SW 1271 (cell line): Measurements from ENCODE around the gene BMP5.
A peak's percentile ranks its signal among the peaks of the same experiment; 100 is the strongest.

Experiments
- DNase-seq, 2 experiments: peaks; one replicate each; lab custom pipeline; 2025; lab: John Stamatoyannopoulos, UW

Gene BMP5

DNA sequence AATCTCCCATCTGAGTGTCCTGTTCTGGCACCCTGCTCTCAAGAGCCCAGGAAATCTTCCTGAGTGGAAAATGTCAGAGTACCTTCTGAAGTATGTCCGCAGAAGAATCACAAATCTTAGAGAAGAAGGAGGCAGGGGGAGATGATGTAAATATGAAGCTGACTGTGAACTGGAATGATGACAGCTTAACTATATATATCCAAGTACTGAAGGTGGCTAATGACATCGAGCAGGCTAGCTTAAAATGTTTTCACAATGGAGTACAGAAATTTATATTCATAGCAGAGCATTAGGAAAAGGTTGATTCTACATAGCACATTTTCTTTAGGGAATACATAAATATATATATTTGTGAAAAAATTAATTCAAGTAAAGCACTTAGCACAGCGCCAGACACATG is 64.3 kb downstream of the BMP5 start:
- DNase-seq: no peak

DNA sequence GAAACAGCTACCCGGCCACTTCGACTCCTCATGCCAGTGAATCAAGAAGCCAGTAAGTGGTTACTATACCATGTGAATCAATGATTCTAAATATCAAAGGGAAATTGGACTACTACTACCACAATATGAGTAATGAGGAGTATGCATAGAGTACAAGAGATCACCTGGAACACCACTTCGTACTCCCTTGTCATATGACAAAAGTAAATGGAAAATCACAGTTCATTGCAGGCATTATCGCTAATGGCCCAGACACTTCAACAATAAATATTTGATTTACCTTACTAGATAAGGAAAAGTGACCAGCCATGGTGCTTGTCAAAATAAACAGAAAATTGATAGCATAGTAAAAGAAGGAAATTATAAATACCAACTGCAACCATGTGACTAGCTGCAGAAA is 73.1 kb downstream of the BMP5 start:
- DNase-seq: no peak

DNA sequence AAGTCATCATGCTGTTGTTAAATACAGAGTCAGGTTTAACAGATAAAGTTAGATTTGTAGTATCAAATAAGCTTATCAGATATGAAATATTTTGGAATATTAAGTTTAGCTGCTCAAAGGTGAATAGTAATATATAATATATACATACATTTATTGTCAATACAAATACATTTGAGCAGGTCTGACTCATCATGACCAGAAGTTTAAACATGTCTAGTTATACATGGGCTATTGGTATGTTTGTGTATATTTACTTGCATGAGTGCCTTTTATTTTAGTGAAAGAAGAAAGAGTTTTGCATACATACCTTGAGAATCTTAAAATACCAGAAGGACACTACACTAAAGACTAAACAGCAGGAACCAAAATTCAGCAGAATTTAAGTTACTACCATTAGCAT is 76.8 kb downstream of the BMP5 start:
- no peak for DNase-seq

DNA sequence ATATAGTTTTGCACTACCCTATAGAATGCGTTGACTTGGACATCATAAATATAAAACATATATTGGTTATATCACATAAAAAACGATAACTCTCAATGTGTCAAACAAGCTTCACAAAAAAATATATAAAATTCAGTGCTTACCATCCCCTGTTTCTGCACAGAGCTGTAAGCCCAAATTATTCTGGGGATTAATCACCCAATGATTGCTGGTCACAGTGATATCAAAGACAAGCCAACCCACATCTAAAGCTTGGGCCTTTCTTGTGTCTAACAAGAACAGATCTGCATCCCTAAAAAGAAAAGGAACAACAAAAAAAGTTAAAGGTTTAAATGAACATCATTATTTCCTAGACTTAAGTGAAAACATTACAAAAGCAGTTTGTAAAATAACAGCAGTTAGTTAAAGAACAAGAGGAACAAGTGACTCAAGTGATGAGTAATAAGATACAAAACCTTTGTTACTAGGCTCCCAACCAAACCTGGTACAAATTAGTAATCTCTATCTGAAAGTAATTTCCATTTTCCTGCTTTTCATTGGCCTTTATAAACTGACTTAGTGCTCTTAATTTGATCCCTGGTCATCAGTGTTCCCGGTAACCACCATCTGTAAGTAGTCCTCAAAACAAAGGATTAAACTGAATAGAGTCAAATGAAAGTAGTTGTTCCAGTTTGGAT is 81.1 kb downstream of the BMP5 start:
- DNase-seq: peak in 1 of 2 experiments; percentile 13

DNA sequence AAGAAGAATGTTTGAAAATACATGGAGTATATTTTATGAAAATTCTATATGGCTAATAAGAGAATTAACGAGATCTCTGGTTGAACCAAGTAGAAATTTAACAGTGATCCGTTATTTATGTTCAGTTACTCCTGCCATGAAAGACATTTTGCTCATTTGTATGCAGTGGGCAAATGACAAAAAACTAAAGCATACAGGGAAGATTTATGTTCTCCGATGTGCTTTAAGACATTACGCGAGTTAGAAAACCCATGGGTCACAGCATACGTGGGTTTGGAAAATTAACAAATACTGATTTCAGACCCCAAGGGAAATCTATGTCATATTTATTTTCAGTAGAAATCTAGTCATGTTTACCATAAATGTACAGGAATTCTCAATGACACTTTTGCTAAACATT is 90.1 kb downstream of the BMP5 start:
- DNase-seq: no peak

DNA sequence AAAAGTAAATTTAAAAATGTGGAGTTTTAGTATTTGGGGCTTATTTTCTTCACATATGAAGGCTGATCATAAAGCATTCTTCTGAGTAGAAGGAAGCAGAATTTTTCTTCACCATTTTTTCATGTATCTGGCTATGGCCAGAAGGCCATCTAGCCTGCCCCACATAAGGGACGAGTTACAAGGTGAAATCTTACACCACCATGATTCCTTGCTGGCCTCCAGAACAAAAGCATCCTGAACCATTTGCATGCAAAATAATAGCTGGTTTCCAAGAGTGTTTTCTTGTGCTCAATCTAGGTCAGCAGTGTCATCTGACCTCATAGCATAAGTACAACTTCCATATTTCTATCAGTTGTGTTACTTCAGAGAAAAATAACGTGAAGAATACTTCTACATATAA is 93.1 kb downstream of the BMP5 start:
- no peak for DNase-seq

DNA sequence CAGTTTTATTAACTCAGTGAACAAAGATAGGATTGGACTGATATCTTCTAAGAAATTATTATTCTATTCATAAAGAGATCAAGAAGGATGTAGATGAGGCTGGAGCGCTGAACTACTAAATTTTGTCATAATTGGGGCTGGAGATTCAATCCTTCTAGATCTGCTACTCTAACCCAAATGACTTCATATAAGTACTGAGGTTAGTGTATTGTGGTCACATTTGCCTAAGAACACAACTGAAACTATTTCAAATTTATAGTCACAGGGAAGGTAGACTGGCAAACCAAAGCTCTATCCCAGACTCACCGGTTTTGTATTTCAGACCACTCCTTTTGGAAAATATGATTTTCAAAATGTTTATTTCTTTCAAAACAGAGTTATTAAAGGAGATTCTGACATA is 96.7 kb downstream of the BMP5 start:
- no peak for DNase-seq

DNA sequence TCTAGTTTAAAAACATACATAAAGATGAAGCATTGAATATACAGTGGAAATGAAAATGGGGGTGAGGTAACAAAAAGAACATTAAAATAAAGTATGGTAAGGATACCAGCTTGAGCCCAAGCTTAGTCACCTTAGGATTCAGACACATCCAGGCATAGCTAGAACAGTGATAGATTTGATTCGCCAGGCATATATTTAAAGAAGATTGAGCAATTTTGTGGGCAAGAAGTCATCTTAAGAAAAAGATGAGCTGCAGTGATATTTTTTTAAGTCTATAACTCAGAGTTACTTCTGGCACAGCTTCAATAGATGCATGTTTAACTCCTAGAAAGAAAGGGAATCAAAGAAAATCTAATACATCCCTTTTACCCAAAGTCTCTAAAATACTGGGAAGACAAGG is 97.9 kb downstream of the BMP5 start:
- DNase-seq: no peak

DNA sequence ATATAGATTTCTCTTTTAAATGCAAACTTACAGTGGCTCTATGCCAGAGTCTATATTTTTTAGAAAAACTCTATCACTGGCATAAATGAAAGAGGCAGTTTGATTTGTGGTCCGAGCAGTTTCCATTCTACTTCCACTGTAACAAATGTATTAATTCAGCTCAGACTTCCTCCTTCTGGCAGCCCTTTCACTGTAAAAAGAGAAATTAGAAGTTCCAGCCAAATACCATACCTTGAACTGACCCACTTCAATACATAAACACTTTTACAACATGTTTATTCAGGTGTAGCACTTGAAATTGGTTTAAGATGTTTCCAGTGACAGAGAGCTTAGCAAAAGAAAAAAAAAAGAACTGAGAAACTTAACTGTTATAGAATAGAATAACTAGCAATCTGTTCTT is 99.3 kb downstream of the BMP5 start:
- DNase-seq: no peak

DNA sequence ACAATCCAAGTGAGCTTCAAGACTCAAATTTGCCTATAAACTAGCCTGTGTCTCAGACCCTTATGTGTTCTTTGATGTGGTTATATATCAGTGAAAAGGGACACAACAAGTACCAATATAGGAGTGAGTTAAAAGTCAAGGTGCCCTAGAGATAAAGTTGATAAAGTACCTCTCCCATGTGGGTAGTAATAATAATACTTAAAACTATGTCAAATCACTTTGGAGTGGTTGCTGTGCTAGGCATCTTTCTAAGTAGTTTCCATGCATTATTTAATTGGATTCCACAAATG is 100.4 kb downstream of the BMP5 start:
- DNase-seq: no peak

DNA sequence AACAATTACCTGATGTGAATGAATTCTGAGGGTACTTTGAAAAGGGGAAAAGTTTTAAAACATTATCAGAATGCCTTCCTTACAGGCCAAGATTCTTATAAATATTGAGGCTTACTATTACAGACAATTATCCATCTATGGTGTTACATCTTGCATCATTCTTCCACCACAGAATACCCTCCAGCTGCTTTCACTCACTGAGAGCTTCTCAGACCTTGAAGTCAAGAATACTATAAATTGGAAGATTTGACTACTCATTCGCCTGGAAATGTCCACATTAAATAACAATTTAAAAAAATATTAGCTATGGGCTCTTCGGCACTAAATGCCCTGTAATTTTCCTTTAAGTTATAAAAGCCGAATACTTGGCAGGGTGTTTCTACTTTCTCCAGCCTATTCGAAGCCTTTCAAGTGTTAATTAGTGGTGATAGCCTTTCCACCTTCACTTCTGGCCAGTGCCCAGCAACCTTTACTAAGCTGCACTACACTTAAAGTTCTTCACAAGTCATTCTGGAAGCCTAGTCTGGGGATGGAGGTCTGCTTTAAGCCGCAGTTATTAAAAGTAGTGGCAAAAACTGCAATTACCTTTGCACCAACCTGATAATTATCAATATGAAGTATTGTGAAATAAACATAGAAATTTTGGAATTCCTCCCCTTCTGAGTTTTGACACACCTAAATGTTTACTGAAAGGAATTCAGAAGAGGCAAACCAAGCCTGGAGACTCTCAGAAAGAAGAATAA is 100.9 kb downstream of the BMP5 start:
- DNase-seq: no peak

DNA sequence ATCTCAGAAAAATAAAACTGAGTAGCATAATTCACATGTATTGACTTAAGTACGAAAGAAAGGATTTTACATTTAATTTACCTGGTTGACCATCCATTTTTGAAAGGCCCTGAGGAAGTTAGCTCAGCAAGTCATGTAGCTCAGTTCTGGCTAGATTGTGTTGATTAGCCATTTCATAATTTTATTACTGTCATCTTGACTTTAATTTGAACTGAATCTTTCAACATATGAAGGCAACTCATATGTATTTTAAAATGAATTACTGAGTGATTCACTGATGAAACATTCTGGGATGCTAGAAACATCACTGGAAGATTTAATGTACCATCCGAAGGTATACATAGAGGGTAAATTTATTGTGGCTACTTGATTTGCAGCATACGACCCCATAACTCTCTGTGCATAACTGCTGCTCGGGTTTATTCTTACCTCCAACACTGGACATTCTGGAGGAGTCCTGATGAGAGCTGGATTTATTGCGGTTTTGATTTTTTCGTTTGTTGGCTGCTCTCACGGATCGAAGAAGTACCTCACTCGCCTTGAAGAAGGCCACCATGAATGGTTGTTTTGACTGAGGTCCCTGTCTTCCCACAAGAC is 101.7 kb downstream of the BMP5 start:
- DNase-seq: no peak

DNA sequence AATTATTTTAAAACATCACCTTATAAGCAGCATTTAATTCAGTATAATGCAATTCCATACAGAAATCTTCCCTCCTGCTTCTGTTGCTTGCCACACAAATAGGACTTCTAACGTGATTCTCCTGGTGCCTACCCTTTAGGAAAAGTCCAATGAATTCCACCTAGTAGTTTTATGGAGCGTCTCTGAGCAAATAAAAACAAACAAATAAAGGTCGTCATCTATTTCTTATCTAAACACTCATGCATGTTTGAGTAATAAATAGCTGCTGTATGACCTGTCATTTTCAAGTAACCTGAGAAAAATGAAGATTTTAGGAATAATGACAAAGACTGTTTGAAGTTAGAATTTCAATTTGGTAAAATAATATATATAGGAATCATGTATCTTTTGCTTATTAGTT is 102.7 kb downstream of the BMP5 start:
- no peak for DNase-seq

DNA sequence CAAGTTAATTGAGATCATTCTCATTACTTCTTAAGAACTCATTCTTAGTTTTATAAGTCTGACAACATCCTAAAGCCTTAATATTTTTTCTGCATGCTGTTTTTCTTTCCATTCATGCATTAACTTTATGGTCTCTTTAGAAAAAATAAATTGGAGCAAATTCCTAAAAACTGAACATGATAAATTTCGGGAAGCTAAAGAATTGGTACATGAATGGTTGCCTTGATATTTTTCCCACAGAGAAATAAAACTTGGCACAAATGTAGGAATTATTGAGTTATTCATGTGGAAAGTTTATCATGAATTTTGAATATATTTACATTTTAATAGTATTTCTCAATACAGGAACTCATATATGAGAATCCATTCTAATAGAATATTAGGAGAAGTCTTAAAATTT is 115.9 kb downstream of the BMP5 start:
- no peak for DNase-seq

DNA sequence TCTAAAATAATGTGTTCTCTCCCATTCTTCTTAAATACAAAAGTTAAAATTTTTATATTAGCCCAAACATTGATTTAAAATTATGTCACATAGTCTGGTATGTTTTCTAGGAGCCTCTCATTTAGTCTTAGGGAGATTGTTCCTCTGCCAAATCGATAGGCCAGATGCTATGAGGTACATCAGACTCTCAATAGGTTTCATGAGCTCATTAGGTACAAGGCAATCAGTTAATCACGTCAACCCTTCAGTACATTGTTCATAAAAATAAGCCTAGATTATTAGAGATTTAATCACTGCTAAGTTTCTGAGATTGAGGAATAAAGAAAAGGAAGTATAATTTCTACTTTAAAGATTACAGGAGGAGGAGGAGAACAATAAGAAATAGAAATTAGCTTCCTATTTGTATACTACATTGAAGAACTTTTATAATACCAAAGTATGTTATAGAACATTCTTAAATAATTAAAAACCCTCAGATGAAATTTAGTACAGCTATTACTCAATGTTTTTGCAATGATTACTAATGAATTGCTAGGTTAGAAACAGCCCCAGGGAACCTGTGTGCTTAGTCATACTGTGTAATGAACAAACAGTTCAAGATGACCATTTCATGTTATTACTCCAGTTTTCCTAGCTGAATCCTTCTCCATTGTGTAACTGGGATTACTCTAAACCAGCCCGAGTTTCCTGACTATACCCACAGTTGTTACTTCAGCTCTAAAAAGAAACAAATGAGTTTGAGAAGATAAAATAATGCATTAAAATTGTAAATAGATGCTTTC is 117.0 kb downstream of the BMP5 start:
- DNase-seq: peak in 1 of 2 experiments; percentile 13

DNA sequence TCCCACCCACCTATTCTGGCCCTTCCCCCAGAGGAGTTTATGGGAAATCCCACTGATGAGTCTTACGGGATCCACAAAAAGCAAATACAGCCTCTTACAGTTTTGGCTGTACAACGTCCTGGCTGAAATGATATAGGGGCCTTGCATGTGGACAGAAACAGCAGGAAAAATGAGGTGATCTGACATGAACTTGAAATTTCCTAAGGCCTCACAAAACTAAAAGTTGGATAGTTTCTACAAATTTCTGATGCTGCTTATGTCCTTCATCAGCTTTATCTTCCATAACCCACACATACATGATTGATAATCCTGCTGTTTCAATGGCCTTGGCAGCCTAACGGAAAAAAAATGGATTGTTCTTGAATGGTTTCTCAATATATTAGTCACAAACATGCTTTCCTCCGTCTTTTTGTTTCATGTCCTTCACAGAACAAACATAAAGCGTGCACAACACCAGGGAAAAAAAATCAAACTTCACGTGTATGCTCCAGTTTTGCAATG is 118.8 kb downstream of the BMP5 start:
- no peak for DNase-seq

DNA sequence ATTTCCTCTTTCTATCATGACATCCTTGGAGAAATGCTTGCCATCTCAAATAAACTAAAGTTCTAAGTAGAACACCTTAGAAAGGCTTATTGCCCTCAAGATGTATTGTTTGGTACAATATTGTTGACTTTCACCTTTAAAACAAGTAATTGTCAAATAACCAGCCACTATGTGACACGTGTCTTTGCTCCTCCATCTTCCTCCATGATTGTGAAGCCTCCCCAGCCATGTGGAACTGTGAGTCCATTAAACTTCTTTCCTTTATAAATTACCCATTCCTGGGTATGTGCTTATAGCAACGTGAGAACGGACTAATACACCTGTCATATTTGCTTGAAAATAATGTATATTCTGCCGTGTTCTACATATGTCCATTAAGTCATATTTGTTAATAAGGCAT is 126.5 kb downstream of the BMP5 start:
- no peak for DNase-seq

DNA sequence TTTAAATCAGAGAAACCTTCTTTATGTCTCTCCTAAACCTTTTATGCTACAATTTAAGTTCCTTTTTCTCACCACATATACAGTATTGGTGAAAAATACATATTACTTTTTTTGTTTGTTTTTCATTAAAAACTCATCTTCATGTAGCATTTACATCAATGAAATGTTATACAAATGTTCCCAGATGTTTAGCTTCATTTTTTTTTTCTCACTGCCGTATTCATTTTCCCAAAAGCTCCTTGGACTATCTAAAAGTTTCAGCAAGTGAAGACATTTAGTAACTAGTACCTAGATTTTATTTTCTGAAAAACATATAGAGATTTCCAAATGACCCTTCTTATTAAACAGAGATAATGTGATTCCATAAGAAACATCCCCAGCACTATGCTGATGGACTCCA is 128.9 kb downstream of the BMP5 start:
- DNase-seq: no peak

DNA sequence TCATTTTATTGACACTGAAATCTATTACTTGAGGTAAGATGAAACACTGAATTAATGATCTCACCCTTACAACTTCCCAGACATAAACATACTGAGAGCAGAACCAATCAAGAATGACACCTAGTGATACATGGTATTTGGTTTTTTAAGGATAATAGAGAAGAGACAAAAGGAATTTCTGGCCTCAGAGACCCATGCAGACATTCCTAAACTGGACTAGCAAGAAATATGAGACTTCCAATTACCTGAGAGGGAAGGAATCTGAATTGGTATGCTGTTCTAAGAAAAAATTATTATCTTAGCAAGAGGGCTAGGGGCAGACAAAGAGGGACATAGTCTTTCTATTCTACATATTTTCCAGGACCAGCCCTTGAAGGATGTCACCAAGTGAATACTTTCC is 141.1 kb downstream of the BMP5 start:
- DNase-seq: no peak

DNA sequence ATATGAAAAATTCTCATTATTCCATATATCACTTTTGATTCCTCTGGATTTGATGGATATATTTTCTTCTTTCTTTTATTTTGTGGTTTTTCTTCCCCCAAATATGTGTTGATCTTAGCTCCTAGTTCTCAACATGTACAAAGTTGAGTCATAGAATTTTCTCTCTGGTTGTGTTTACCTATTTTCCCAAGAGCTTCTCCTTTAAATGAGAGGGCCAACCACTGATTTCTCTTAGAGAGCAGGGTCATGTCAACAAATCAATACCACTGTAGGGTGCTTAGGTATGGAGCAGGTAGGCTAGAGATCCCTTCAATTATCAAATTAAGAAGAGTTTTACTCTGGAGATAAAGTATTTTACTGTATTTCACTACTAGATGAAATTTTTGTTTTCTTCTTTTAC is 145.7 kb downstream of the BMP5 start:
- no peak for DNase-seq

DNA sequence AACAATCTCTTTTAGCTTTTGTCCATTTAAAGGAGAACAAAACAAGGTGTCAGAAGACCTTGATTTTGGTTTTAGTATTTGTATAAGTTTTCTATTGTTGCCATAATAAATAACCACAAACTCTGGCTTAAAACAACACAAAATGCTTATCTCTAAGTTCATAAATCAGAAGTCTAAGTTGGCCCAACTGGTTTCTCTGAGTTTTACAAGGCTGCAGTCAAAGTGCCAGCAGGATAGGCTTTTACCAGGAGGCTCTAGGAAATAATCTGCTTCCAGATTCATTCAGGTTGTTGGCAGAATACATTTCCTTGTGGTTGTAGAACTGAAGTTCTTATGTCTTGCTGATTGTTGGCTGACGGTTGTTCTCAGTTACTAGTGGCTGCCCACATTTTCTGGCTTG is 149.2 kb downstream of the BMP5 start:
- no peak for DNase-seq

DNA sequence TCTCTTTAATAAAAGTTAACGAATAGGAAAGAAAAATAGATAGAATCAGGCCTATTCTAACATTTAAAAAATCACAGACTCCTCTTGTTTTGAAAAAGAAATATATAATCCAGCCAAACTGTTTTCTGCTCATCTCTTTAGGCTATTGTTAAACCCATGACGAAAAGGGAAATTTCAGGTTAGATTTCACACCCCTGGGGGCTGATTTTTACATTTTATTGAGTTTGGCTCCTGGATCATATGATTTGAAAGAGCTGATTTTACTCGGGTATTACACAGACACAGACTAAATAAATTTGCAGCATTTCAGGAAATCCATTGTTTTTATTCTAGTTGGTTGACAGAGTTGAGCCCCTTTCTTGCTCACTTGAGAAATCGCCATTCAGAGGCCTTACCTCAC is 160.6 kb downstream of the BMP5 start:
- no peak for DNase-seq

DNA sequence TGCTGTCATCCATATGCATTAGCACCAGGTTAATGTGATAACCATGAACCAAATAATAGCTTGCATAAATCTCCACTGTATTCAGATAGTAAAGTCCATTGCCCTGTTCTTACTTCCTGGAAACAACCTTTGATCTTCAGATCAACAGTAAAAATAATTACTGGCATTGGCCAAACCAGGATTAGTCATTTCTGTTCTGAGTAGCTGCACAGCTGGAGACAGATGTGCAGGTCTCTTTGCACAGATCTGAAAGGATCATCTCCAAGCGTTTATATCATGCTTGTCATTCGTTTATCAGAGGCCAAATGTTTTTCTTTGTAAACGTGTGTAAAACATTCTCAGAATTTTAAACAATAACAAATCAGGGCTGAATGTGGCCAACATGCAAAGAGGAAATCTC is 162.0 kb downstream of the BMP5 start:
- DNase-seq: no peak
